HG03095 (cell line): ENCODE results near the gene FHDC1.

ENCODE experiments used
- ATAC-seq: cut with Tn5 transposase; IDR thresholded peaks from one replicate; pipeline ENCODE4 v1.9.1; 2021; ENCODE audit warnings: moderate library complexity; ENCODE audit not compliant: unreplicated experiment

The FHDC1 gene

GRCh38 chr4:153028535-153028934 is 92.4 kb downstream of the FHDC1 start:
- no peak for ATAC-seq
